H1 (cell line): ENCODE data around the gene KCNS3. TPM values are rescaled to one million over a fixed set of nuclear protein-coding genes. Genes with fewer than 3 reads are reported as not detected.

Experiments used
- CTCF ChIA-PET: fragments of 300-600 bp; sonication (Branson Sonifier 250); formaldehyde crosslinking; loops from one replicate; lab custom pipeline; 2021; ENCODE audit not compliant: partially characterized antibody; lab: Charles Lee
- POLR2A ChIA-PET: fragments of 300-600 bp; sonication (Branson Sonifier 250); formaldehyde crosslinking; loops from one replicate; lab custom pipeline; 2021; ENCODE audit warnings: inconsistent platforms; ENCODE audit not compliant: partially characterized antibody; lab: Charles Lee
- DNase-seq, 2 experiments: peaks; one replicate each; pipeline versions ENCODE4 v3.0.0 to v3.0.0-alpha.2; 2010 to 2022; ENCODE audit warnings: low spot score in 2 of 2, low read depth in 1 of 2, mixed read lengths in 1 of 2
- FAIRE-seq: peaks from 2 replicates; lab custom pipeline; 2011; peaks lifted over from hg19 to GRCh38; lab: Jason Lieb, UNC
- H2AFZ ChIP-seq: 2 replicates; pipeline ENCODE4 v1.8.1; 2012; ENCODE audit warnings: low read length, inconsistent platforms
- H2AK5ac ChIP-seq: 2 replicates; pipeline ENCODE4 v1.6.1; 2013; ENCODE audit warnings: low read depth, low read length
- H2BK120ac ChIP-seq: replicated peaks from 2 replicates; pipeline ENCODE3; 2013; ENCODE audit warnings: low read depth, low read length, inconsistent platforms
- H2BK12ac ChIP-seq: 2 replicates; pipeline ENCODE4 v1.6.1; 2013; ENCODE audit warnings: low read depth, low read length
- H2BK15ac ChIP-seq: 2 replicates; pipeline ENCODE4 v1.6.1; 2013; ENCODE audit warnings: low read length
- H2BK20ac ChIP-seq: 2 replicates; pipeline ENCODE4 v1.6.1; 2013; ENCODE audit warnings: low read length
- H2BK5ac ChIP-seq: 2 replicates; pipeline ENCODE4 v1.6.1; 2013; ENCODE audit warnings: low read depth, low read length
- H3K14ac ChIP-seq: 2 replicates; pipeline ENCODE4 v1.6.1; 2013; ENCODE audit warnings: inconsistent platforms; ENCODE audit not compliant: insufficient read length
- H3K18ac ChIP-seq: 2 replicates; pipeline ENCODE4 v1.6.1; 2013; ENCODE audit warnings: low read length; ENCODE audit errors: extremely low read depth
- H3K23ac ChIP-seq: 2 replicates; pipeline ENCODE4 v1.6.1; 2013; ENCODE audit warnings: inconsistent platforms; ENCODE audit not compliant: insufficient read length
- H3K23me2 ChIP-seq: 2 replicates; pipeline ENCODE4 v1.6.1; 2013; ENCODE audit warnings: low read depth, low read length
- H3K27ac ChIP-seq: 2 replicates; pipeline ENCODE4 v1.6.1; 2011; ENCODE audit warnings: low read depth, low read length, inconsistent platforms
- H3K27me3 ChIP-seq, 4 experiments: replicated peaks in 1 of 4; 1 replicate in 1 of 4; 2 replicates in 3 of 4; pipeline versions ENCODE4 v1.6.1 to v1.8.1; 2011 to 2013; ENCODE audit warnings: low read length in 3 of 4, mild to moderate bottlenecking in 3 of 4, inconsistent platforms in 2 of 4, mixed read lengths in 2 of 4, moderate library complexity in 1 of 4; ENCODE audit not compliant: control insufficient read depth in 3 of 4, insufficient read depth in 3 of 4; ENCODE audit errors: extremely low read depth in 1 of 4
- H3K36me3 ChIP-seq, 4 experiments: 2 replicates each; pipeline versions ENCODE4 v1.6.1 to v1.8.1; 2011 to 2013; ENCODE audit warnings: mild to moderate bottlenecking in 4 of 4, low read length in 3 of 4, moderate library complexity in 2 of 4, control low read depth in 1 of 4, inconsistent platforms in 1 of 4; ENCODE audit not compliant: insufficient read depth in 4 of 4, control insufficient read depth in 2 of 4
- H3K4ac ChIP-seq: replicated peaks from 2 replicates; pipeline ENCODE3; 2013; ENCODE audit warnings: low read length, low read depth, mixed read lengths, inconsistent platforms; ENCODE audit not compliant: insufficient read length
- H3K4me1 ChIP-seq, 4 experiments: replicated peaks in 1 of 4; 1 replicate in 1 of 4; 2 replicates in 3 of 4; pipeline versions ENCODE4 v1.6.1 to v1.8.1; 2011 to 2013; ENCODE audit warnings: low read length in 3 of 4, inconsistent platforms in 2 of 4, mixed read lengths in 1 of 4; ENCODE audit not compliant: insufficient read depth in 4 of 4, control insufficient read depth in 3 of 4
- H3K4me2 ChIP-seq, 2 experiments: 2 replicates each; pipeline versions ENCODE4 v1.6.1 to v1.8.1; 2011 to 2013; ENCODE audit warnings: low read depth in 2 of 2, low read length in 2 of 2, control low read depth in 1 of 2, inconsistent platforms in 1 of 2, mild to moderate bottlenecking in 1 of 2; ENCODE audit not compliant: insufficient read depth in 1 of 2
- H3K4me3 ChIP-seq, 4 experiments: fragments of 200-600, 300-600 bp in 1 of 4; sonication (generic), shearing (Covaris generic), sonication (Bioruptor Twin) in 1 of 4; 2 replicates each; pipeline versions ENCODE4 v1.5.1 to v1.8.1; 2011 to 2016; ENCODE audit warnings: low read length in 4 of 4, low read depth in 3 of 4, control low read depth in 2 of 4, inconsistent platforms in 2 of 4, mild to moderate bottlenecking in 2 of 4, mixed read lengths in 1 of 4, moderate library complexity in 1 of 4; ENCODE audit not compliant: insufficient read depth in 2 of 4; ENCODE audit errors: extremely low read depth in 1 of 4
- H3K56ac ChIP-seq: replicated peaks from 2 replicates; pipeline ENCODE3; 2013; ENCODE audit warnings: low read depth, mild to moderate bottlenecking, mixed read lengths, low read length, inconsistent platforms; ENCODE audit not compliant: insufficient read length
- H3K79me1 ChIP-seq: 2 replicates; pipeline ENCODE4 v1.6.1; 2013; ENCODE audit warnings: low read depth, low read length, control low read depth
- H3K79me2 ChIP-seq, 2 experiments: 2 replicates each; pipeline versions ENCODE4 v1.6.1 to v1.8.1; 2012 to 2013; ENCODE audit warnings: low read length in 2 of 2, mild to moderate bottlenecking in 2 of 2, inconsistent platforms in 1 of 2; ENCODE audit not compliant: insufficient read depth in 2 of 2, control insufficient read depth in 1 of 2
- H3K9ac ChIP-seq, 4 experiments: replicated peaks in 1 of 4; 1 replicate in 1 of 4; 2 replicates in 3 of 4; pipeline versions ENCODE4 v1.6.1 to v1.8.1; 2011 to 2013; ENCODE audit warnings: low read depth in 3 of 4, low read length in 3 of 4, control low read depth in 2 of 4, mild to moderate bottlenecking in 2 of 4, moderate library complexity in 2 of 4, inconsistent platforms in 1 of 4; ENCODE audit errors: extremely low read depth in 1 of 4
- H3K9me3 ChIP-seq, 2 experiments: 2 replicates each; pipeline versions ENCODE4 v1.6.1 to v1.8.1; 2012 to 2013; ENCODE audit warnings: mild to moderate bottlenecking in 2 of 2, moderate library complexity in 2 of 2, control low read depth in 1 of 2, inconsistent platforms in 1 of 2, low read depth in 1 of 2, low read length in 1 of 2, mixed read lengths in 1 of 2; ENCODE audit not compliant: insufficient read depth in 2 of 2
- H4K20me1 ChIP-seq, 2 experiments: replicated peaks in 1 of 2; 2 replicates each; pipeline versions ENCODE3 to v1.8.1; 2011 to 2013; ENCODE audit warnings: inconsistent platforms in 2 of 2, low read length in 2 of 2, mild to moderate bottlenecking in 1 of 2; ENCODE audit not compliant: insufficient read depth in 2 of 2, control insufficient read depth in 1 of 2
- H4K5ac ChIP-seq: 2 replicates; pipeline ENCODE4 v1.6.1; 2013; ENCODE audit warnings: low read length, low read depth, mixed read lengths, inconsistent platforms; ENCODE audit not compliant: insufficient read length
- H4K8ac ChIP-seq: 2 replicates; pipeline ENCODE4 v1.8.0; 2013; ENCODE audit warnings: mild to moderate bottlenecking, moderate library complexity, low read length, inconsistent platforms; ENCODE audit not compliant: insufficient read depth; ENCODE audit errors: extremely low read depth
- H4K91ac ChIP-seq: replicated peaks from 2 replicates; pipeline ENCODE3; 2013; ENCODE audit warnings: low read length, mixed read lengths, inconsistent platforms; ENCODE audit not compliant: insufficient read length
- E2F6 ChIP-seq: IDR thresholded peaks from 2 replicates; pipeline ENCODE4 v1.6.1; 2012; ENCODE audit warnings: inconsistent platforms
- WGBS, 2 experiments: shearing (Covaris generic) in 1 of 2; methylation state at CpG; one replicate each; pipeline versions ENCODE4 v1.1.6 to v1.1.7; 2013 to 2015; ENCODE audit warnings: low lambda C conversion rate in 2 of 2, mixed read lengths in 2 of 2, inconsistent platforms in 1 of 2, low coverage in 1 of 2, missing lambda C conversion rate in 1 of 2; ENCODE audit not compliant: insufficient replicate concordance in 2 of 2, insufficient coverage in 1 of 2, insufficient read length in 1 of 2; ENCODE audit errors: extremely low coverage in 1 of 2, missing lambda C conversion rate in 1 of 2; 5-methylcytosine and 5-hydroxymethylcytosine counted together
- polyA plus RNA-seq, 7 experiments: library from polyadenylated mRNA; depleted of rRNA in 3 of 7; stranded (reverse) in 5 of 7; unstranded in 2 of 7; fragments of >200 nt in 5 of 7; fragments of 200-250 nt in 2 of 7; gene quantifications; 1 replicate in 5 of 7; 2 replicates in 1 of 7; 4 replicates in 1 of 7; pipeline versions ENCODE4 v1.2.1 to v1.2.3, GENCODE V29; 2011 to 2013; ENCODE audit warnings: missing spikeins in 2 of 7, mixed read lengths in 2 of 7
- total RNA-seq: library from RNA; stranded (reverse); fragmentation: NEBNext Ultra II Directional; extraction: Animal tissue kit (Norgen Biotek cat#: 25700); gene quantifications from 2 replicates; pipeline ENCODE4 v1.2.1, GENCODE V29; 2021

KCNS3 gene
- total and polyA plus RNA-seq, 2 of the 8 experiments (the other 6 are each of a cell fraction or from before 2014, with no cell fraction given): 22.7 to 23.0 TPM

DNA sequence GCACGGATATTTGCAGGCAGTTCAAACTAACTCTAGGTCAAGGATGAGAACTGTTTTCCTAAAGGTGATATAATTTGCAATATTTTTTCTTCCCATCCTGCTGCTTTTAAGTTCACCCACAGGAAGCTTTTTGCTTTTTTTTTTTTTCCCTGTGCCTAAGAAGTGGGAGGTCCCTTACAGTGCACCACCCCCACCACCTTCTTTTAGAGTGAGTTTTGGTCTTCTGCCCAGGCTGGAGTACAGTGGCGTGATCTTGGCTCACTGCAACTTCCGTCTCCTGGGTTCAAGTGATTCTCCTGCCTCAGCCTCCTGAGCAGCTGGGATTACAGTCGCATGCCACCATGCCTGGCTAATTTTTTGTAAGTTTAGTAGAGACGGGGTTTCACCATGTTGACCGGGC, 82.5 kb downstream of the KCNS3 start:
- no peak overlapping the region for H2BK120ac ChIP-seq
- 91% methylated on average over 6 of the region's 6 CpGs; no CpG with 5 or more reads in 1 of the 2 experiments for WGBS, 2 experiments

More for the DNA sequence above, 82.5 kb downstream of the KCNS3 start:
- Histone ChIP-seq H2AK5ac (no peak overlapping the region), H3K14ac (no peak overlapping the region), H4K8ac (no peak overlapping the region), H2BK5ac (no peak overlapping the region), H3K27ac (no peak overlapping the region), H3K79me2 (no peaks in the 10 kb centered on the region), H4K20me1 (no peaks in the 10 kb centered on the region), H3K56ac (no peak overlapping the region), H2BK12ac (peak overlapping the region; percentile 33; the same call in 1 of the 2 replicates), H2BK20ac (no peak overlapping the region), H3K79me1 (no peaks in the 10 kb centered on the region), H3K4me1 (no peaks in the 10 kb centered on the region), H3K9ac (no peak overlapping the region), H4K91ac (no peak overlapping the region), H3K4ac (no peak overlapping the region), H3K18ac (no peak overlapping the region), H3K36me3 (no peaks in the 10 kb centered on the region), H3K27me3 (no peaks in the 10 kb centered on the region), H3K23ac (no peak overlapping the region), H3K9me3 (no peaks in the 10 kb centered on the region), H4K5ac (no peak overlapping the region), H3K4me3 (no peak overlapping the region), H3K23me2 (peaks cover 2% of the 10 kb centered on the region; the same call in 1 of the 2 replicates), H3K4me2 (no peak overlapping the region), H2AFZ (no peak overlapping the region), H2BK15ac (no peak overlapping the region)
- no peak for DNase-seq
- ChIA-PET POLR2A (no interaction called here), CTCF (no interaction called here)
- FAIRE-seq: no peak
- TF ChIP-seq E2F6: no peak
